ENCODE data around the gene FBXL14.
"Not testable (repeated sequence)": the region's sequence is repeated elsewhere in the genome, so short reads cannot be mapped to it uniquely, and the experiment has no call there.

GRCh38 chr12:1558108-1558507, 36.3 kb downstream of the FBXL14 start:
- not testable (repeated sequence) for TF ChIP-seq CTCF (IDR thresholded peaks at IDR 0.05; ENCODE audit: low read length); EZH2 (optimal IDR thresholded peaks at IDR 0.05; ENCODE audit: low read depth, low read length); EZH2phosphoT487 (IDR thresholded peaks at IDR 0.05; ENCODE audit: low read length)
